ENCODE measurements around the gene RBM20. TPM values are rescaled to one million over a fixed set of nuclear protein-coding genes. Genes with fewer than 3 reads are reported as not detected.

Gene RBM20
- total RNA-seq, 2 donors from 2014 or later: 51.7 to 59.9 TPM

- Histone ChIP-seq H3K27me3 (no peaks in the 10 kb centered on the region), H3K4me1 (peaks cover 0 to under 1% of the 10 kb centered on the region in 2 donors), H3K27ac (no peak overlapping the region), H3K9me3 (no peaks in the 10 kb centered on the region), H3K36me3 (peaks cover 25% of the 10 kb centered on the region), H3K4me3 (no peak overlapping the region)
- DNase-seq (ENCODE audit: low spot score): no peak
- TF ChIP-seq CTCF (IDR thresholded peaks at IDR 0.05): no peak
These were observed 242.0 kb downstream of the RBM20 start for GRCh38 chr10:110885932-110886674.

DNA sequence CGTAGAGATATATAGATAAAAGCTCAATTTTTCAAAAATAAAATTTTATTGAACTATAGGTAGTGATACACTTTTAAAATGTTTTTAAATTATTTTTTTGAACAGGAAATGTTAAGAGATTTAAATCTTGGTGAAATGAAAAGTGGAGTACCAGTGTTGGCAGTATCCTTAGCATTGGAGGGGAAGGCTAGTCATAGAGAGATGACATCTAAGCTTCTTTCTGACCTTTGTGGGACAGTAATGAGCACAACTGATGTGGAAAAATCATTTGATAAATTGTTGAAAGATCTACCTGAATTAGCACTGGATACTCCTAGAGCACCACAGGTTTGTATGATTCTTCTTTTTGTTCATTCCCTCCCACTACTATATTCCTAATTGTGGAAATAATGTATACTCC is 243.4 kb downstream of the RBM20 start:
- TF ChIP-seq CTCF (IDR thresholded peaks at IDR 0.05): no peak
- no peaks in the 10 kb centered on the region for H3K9me3 ChIP-seq
- peaks cover 25% of the 10 kb centered on the region for H3K36me3 ChIP-seq
- no peaks in the 10 kb centered on the region for H3K27me3 ChIP-seq
- no peak for DNase-seq (ENCODE audit: low spot score)
- no peaks in the 10 kb centered on the region for H3K4me1 ChIP-seq
- no peak overlapping the region for H3K4me3 ChIP-seq
- H3K27ac ChIP-seq: no peak overlapping the region

Other genes starting within 250 kb of the RBM20 start
- gene DUSP5, start 146.4 kb upstream of the RBM20 start, total RNA-seq: 10 to 100 TPM; 17.8 to 28.4 TPM
- gene SMC3, start 76.6 kb upstream of the RBM20 start, total RNA-seq: 10 to 100 TPM; 18.1 to 18.3 TPM
- 10 to 100 TPM; 22.1 to 22.6 TPM for gene PDCD4, start 227.6 kb downstream of the RBM20 start, total RNA-seq